Measurements from ENCODE around the gene PTAR1. TPM values are rescaled to one million over a fixed set of nuclear protein-coding genes. Genes with fewer than 3 reads are reported as not detected.
A peak's percentile ranks its signal among the peaks of the same experiment; 100 is the strongest.

PTAR1 gene
- total RNA-seq, 2 experiments from 2014 or later = 48.2 to 68.8 TPM

DNA sequence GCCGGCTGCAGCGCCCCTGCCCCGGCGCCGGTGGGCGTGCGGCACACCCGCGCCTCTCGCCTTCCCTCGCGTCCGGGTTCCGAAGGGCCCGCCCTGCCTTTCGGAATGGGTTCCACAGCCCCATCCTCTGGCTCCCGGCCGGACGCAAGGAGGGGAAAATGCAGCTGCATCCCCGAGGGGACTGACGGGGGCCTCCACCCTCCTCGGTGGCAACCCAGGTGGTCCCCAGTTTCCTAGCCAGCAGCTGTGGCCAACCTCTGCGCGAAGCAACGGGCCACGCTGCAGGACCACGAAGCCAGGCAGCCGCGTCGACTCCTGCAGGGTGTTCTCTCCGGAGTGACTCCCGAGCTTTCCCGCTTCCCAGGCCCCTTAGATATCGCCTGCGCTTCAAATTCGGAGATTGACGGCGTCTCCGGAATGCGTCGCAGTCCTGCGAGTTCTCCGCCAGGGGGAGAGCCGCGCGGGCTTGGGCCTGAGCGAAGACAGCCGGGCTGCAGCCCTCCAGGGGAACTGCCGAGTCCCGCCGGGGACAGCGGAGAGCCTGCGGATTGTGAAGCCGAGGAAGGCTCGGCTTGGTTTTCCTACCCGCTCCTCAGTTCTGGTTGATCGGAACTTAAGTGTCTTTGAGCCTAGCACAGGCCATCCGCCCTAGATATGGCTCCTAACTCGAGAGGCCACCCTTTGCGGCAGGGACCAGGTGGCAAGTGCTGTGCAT is 87.1 kb downstream of the PTAR1 start:
- TF ChIP-seq EZH2phosphoT487 (IDR thresholded peaks at IDR 0.05; ENCODE audit: borderline replicate concordance, low read depth, low read length) = no peak
- TF ChIP-seq, protein P1, sequence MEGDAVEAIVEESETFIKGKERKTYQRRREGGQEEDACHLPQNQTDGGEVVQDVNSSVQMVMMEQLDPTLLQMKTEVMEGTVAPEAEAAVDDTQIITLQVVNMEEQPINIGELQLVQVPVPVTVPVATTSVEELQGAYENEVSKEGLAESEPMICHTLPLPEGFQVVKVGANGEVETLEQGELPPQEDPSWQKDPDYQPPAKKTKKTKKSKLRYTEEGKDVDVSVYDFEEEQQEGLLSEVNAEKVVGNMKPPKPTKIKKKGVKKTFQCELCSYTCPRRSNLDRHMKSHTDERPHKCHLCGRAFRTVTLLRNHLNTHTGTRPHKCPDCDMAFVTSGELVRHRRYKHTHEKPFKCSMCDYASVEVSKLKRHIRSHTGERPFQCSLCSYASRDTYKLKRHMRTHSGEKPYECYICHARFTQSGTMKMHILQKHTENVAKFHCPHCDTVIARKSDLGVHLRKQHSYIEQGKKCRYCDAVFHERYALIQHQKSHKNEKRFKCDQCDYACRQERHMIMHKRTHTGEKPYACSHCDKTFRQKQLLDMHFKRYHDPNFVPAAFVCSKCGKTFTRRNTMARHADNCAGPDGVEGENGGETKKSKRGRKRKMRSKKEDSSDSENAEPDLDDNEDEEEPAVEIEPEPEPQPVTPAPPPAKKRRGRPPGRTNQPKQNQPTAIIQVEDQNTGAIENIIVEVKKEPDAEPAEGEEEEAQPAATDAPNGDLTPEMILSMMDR (conservative IDR thresholded peaks at IDR 0.05; ENCODE audit: low read length) = peak; percentile 80
- Histone ChIP-seq H3K4me2 (ENCODE audit: low read length) (peak overlapping the region; percentile 67), H2AFZ (ENCODE audit: low read length) (0 out of 2 replicates have a peak overlapping the region, but pooled peaks have one; percentile 51), H3K4me1 (ENCODE audit: insufficient read depth, low read length, poor library complexity, severe bottlenecking) (no peaks in the 10 kb centered on the region), H3K79me2 (ENCODE audit: insufficient read depth, low read depth, low read length) (no peaks in the 10 kb centered on the region), H3K4me3 (ENCODE audit: low read depth, low read length, poor library complexity, severe bottlenecking) (peak overlapping the region; percentile 49), H3K27ac (ENCODE audit: low read depth, low read length, poor library complexity, severe bottlenecking) (no peak overlapping the region), H3K36me3 (ENCODE audit: insufficient read depth, low read length) (no peaks in the 10 kb centered on the region), H3K9me2 (ENCODE audit: insufficient read depth, low read length) (no peaks in the 10 kb centered on the region), H4K20me1 (ENCODE audit: insufficient read depth, low read length) (no peaks in the 10 kb centered on the region), H3K9me3 (ENCODE audit: low read length) (no peaks in the 10 kb centered on the region)
- intact Hi-C loops (cut with micrococcal nuclease; ENCODE audit: unreplicated experiment) = loop anchor here (5.0 kb wide), 1 partner anchor 205 kb away; no protein-coding TSS in a partner anchor
- peak; percentile 68 for DNase-seq (ENCODE audit: low spot score)
- ChIA-PET POLR2A (no interaction called here), CTCF (ENCODE audit: unreplicated experiment) (interaction anchor here (0.6 kb wide), 1 partner anchor 262 kb away, joined by 3 read pairs; no protein-coding TSS in a partner anchor)
- no TSS peak for BruUV-seq (replicated peaks)

DNA sequence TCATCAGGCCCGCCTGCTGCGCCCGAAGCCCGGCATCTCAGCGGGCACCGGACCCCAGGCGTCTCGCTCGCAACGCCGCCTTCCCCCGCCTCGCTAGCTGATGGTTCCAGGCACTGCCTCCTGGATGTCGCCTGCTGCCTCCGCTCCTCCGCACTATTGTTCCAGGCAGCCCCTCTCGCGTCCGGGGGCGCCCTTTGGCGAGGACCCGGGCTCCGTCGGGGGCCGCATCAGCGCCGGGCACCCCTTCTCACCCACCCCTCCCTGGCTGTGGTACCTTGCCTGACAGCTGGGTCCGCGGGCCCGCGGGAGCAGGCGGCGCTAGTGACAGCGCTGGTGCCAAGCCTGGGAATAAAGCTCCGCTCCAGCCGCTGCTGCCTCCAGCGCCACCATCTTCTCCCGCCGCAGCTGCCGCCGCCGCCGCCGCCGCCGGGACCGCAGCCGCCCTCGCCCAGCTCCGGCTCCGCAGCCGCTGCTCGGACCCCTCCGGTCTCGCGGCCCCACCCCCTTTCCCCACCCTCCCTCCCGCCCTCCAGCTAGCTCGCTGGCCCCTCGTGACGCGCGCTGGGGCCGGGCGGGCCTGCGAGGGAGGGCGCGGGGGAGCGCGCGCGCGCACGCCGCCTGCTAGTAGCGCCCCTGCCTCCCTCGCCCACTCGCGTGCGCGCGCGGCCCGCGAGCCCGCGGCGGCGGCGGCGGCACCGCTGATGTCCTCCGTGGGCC is 87.8 kb downstream of the PTAR1 start, which contains the start of gene APBA1:
Gene APBA1 (minus strand): TSS at position 493 of the 717 bp plus-strand sequence.
- ChIA-PET POLR2A (no interaction called here), CTCF (ENCODE audit: unreplicated experiment) (interaction anchor here (0.6 kb wide), 1 partner anchor 263 kb away, joined by 3 read pairs; no protein-coding TSS in a partner anchor)
- no peak within 1 kb of the TSS for H3K27ac ChIP-seq (ENCODE audit: low read depth, low read length, poor library complexity, severe bottlenecking)
- intact Hi-C loops (cut with micrococcal nuclease; ENCODE audit: unreplicated experiment) = loop anchor here (5.0 kb wide), 1 partner anchor 205 kb away; no protein-coding TSS in a partner anchor
- H2AFZ ChIP-seq (ENCODE audit: low read length) = 0 out of 2 replicates have a peak within 1 kb of the TSS, but pooled peaks have one; percentile 51
- no peaks in the 10 kb centered on the region for H4K20me1 ChIP-seq (ENCODE audit: insufficient read depth, low read length)
- H3K9me3 ChIP-seq (ENCODE audit: low read length) = no peaks in the 10 kb centered on the region
- peak within 1 kb of the TSS; percentile 67 for H3K4me2 ChIP-seq (ENCODE audit: low read length)
- no peaks in the 10 kb centered on the region for H3K36me3 ChIP-seq (ENCODE audit: insufficient read depth, low read length)
- no peaks in the 10 kb centered on the region for H3K9me2 ChIP-seq (ENCODE audit: insufficient read depth, low read length)
- no peak for DNase-seq (ENCODE audit: low spot score)
- no peak for TF ChIP-seq EZH2phosphoT487 (IDR thresholded peaks at IDR 0.05; ENCODE audit: borderline replicate concordance, low read depth, low read length)
- TF ChIP-seq, protein P1 (conservative IDR thresholded peaks at IDR 0.05; ENCODE audit: low read length) = no peak
- no peaks in the 10 kb centered on the region for H3K79me2 ChIP-seq (ENCODE audit: insufficient read depth, low read depth, low read length)
- H3K4me3 ChIP-seq (ENCODE audit: low read depth, low read length, poor library complexity, severe bottlenecking) = peak within 1 kb of the TSS; percentile 49
- no peaks in the 10 kb centered on the region for H3K4me1 ChIP-seq (ENCODE audit: insufficient read depth, low read length, poor library complexity, severe bottlenecking)
- no TSS peak for BruUV-seq (replicated peaks)
